ENCODE results near the gene ARPC4. TPM values are rescaled to one million over a fixed set of nuclear protein-coding genes. Genes with fewer than 3 reads are reported as not detected.

The ARPC4 gene
- total and polyA plus RNA-seq, 2 donors (not counting 3 experiments of a cell fraction or from before 2014, with no cell fraction given), result 181 to 197 TPM

DNA sequence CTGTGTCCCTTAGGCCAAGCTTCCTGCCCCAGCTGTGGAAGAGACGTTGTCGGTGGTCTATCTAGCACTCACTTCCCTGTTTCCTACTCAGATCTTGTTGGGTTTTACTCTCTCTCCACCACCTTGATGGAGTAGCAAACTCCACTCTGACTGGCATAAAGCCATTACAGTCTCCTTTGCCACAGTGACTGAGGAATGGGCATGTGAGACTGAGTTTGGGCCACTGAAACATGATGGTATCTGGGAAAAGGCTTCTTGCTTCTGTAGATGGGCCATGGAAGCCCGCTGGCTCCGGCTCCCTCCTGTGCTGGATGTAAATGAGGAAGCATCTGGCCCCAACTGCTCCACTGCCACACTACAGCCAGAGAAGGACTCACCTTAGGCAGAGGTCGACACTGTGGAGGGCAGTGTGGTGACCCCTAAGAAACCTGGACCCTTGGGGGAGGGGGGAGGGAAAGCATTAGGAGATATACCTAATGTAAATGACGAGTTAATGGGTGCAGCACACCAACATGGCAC is 13.7 kb upstream of the ARPC4 start:
- Histone ChIP-seq H3K9me1 (replicated peaks; ENCODE audit: control insufficient read depth, extremely low read depth, insufficient read depth, low read length) (no peaks in the 10 kb centered on the region), H3K4me3 (replicated peaks in 1 of 3; ENCODE audit: insufficient read depth in 1 of 3, low read depth in 1 of 3, low read length in 3 of 3) (no peak overlapping the region), H3K4me2 (ENCODE audit: insufficient read depth, low read length) (no peak overlapping the region), H3K9me3 (replicated peaks; ENCODE audit: control insufficient read depth, insufficient read depth, low read length) (no peaks in the 10 kb centered on the region), H3K79me2 (ENCODE audit: control insufficient read depth, insufficient read depth, low read length) (no peaks in the 10 kb centered on the region), H2AFZ (ENCODE audit: low read depth, low read length) (no peak overlapping the region), H3K27ac (ENCODE audit: insufficient read depth, low read depth, low read length) (no peak overlapping the region), H4K20me1 (replicated peaks; ENCODE audit: control insufficient read depth, extremely low read depth, insufficient read depth, low read length) (no peaks in the 10 kb centered on the region), H3K4me1 (ENCODE audit: control insufficient read depth, extremely low read depth, insufficient read depth, low read length) (no peaks in the 10 kb centered on the region), H3K9ac (replicated peaks; ENCODE audit: extremely low read depth, insufficient read depth, low read length) (no peak overlapping the region), H3K36me3 (ENCODE audit: control insufficient read depth in 2 of 2, extremely low read depth in 1 of 2, insufficient read depth in 2 of 2, low read length in 2 of 2) (peaks cover 0 to 5% of the 10 kb centered on the region in 2 experiments), H3K27me3 (ENCODE audit: control insufficient read depth in 2 of 2, insufficient read depth in 2 of 2, low read length in 2 of 2) (no peaks in the 10 kb centered on the region)
- dilution Hi-C loops (cut with MboI; ENCODE audit: extremely low pct_ligation_motif_present, low sequenced_read_pairs), result no loop called here
- POLR2A ChIA-PET, result no interaction called here
- no TSS peak for BruUV-seq (replicated peaks)
- DNase-seq (ENCODE audit: low read depth, low spot score) (no peak), FAIRE-seq (no peak)
- TF ChIP-seq JUN (IDR thresholded peaks at IDR 0.05; ENCODE audit: borderline replicate concordance, insufficient read depth, insufficient read length, low read depth) (no peak), POLR2A (IDR thresholded peaks at IDR 0.05; ENCODE audit: low read depth, low read length) (no peak), EZH2 (IDR thresholded peaks at IDR 0.05; ENCODE audit: borderline replicate concordance, low read depth, low read length, severe bottlenecking) (no peak), GATA2 (IDR thresholded peaks at IDR 0.05; ENCODE audit: insufficient read depth, insufficient read length, low read depth, low read length) (no peak), MYC (IDR thresholded peaks at IDR 0.05; ENCODE audit: low read depth, low read length) (no peak), FOS (IDR thresholded peaks at IDR 0.05; ENCODE audit: borderline replicate concordance, insufficient read depth, low read length) (no peak), POLR2AphosphoS5 (IDR thresholded peaks at IDR 0.05; ENCODE audit: insufficient read depth, low read depth, low read length) (no peak)
- TF ChIP-seq, protein P1, sequence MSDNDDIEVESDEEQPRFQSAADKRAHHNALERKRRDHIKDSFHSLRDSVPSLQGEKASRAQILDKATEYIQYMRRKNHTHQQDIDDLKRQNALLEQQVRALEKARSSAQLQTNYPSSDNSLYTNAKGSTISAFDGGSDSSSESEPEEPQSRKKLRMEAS (IDR thresholded peaks at IDR 0.05; ENCODE audit: insufficient read depth, insufficient read length), result no peak
- TF ChIP-seq, protein P2, sequence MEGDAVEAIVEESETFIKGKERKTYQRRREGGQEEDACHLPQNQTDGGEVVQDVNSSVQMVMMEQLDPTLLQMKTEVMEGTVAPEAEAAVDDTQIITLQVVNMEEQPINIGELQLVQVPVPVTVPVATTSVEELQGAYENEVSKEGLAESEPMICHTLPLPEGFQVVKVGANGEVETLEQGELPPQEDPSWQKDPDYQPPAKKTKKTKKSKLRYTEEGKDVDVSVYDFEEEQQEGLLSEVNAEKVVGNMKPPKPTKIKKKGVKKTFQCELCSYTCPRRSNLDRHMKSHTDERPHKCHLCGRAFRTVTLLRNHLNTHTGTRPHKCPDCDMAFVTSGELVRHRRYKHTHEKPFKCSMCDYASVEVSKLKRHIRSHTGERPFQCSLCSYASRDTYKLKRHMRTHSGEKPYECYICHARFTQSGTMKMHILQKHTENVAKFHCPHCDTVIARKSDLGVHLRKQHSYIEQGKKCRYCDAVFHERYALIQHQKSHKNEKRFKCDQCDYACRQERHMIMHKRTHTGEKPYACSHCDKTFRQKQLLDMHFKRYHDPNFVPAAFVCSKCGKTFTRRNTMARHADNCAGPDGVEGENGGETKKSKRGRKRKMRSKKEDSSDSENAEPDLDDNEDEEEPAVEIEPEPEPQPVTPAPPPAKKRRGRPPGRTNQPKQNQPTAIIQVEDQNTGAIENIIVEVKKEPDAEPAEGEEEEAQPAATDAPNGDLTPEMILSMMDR (IDR thresholded peaks at IDR 0.05; ENCODE audit: extremely low read depth in 1 of 2, insufficient read depth in 1 of 2, low read depth in 1 of 2, low read length in 2 of 2), result no peak
- intact Hi-C loops (cut with micrococcal nuclease), result no loop called here
- CTCF ChIA-PET, result no interaction called here
